Astrocyte (in vitro differentiated cells and primary cell): ENCODE data around the gene TRAP1. TPM values are rescaled to one million over a fixed set of nuclear protein-coding genes. Genes with fewer than 3 reads are reported as not detected.

ENCODE experiments used
- DNase-seq: peaks from one replicate; pipeline ENCODE4 v3.0.0-alpha.2; 2010; ENCODE audit warnings: low read depth
- FAIRE-seq: peaks from 2 replicates; lab custom pipeline; 2011; peaks lifted over from hg19 to GRCh38; lab: Jason Lieb, UNC
- H2AFZ ChIP-seq: 2 replicates; pipeline ENCODE4 v1.6.0; 2012; ENCODE audit warnings: low read depth, low read length, inconsistent platforms
- H3K27ac ChIP-seq: 2 replicates; pipeline ENCODE4 v1.5.1; 2011; ENCODE audit warnings: low read depth, low read length, inconsistent platforms
- H3K27me3 ChIP-seq: 2 replicates; pipeline ENCODE4 v1.6.0; 2011; ENCODE audit warnings: low read length, inconsistent platforms; ENCODE audit not compliant: insufficient read depth
- H3K36me3 ChIP-seq: 2 replicates; pipeline ENCODE4 v1.5.1; 2011; ENCODE audit warnings: low read length, inconsistent platforms; ENCODE audit not compliant: insufficient read depth
- H3K4me1 ChIP-seq: 2 replicates; pipeline ENCODE4 v1.5.1; 2011; ENCODE audit warnings: low read length, inconsistent platforms; ENCODE audit not compliant: insufficient read depth
- H3K4me2 ChIP-seq: 2 replicates; pipeline ENCODE4 v1.6.0; 2012; ENCODE audit warnings: low read length, inconsistent platforms
- H3K4me3 ChIP-seq: 2 replicates; pipeline ENCODE4 v1.5.1; 2011; ENCODE audit warnings: low read depth, mild to moderate bottlenecking, low read length, inconsistent platforms; ENCODE audit not compliant: insufficient read depth
- H3K79me2 ChIP-seq: 2 replicates; pipeline ENCODE4 v1.6.0; 2012; ENCODE audit warnings: mild to moderate bottlenecking, low read length, inconsistent platforms; ENCODE audit not compliant: insufficient read depth
- H3K9ac ChIP-seq: 2 replicates; pipeline ENCODE4 v1.6.0; 2012; ENCODE audit warnings: mild to moderate bottlenecking, low read length, inconsistent platforms
- H3K9me3 ChIP-seq: 2 replicates; pipeline ENCODE4 v1.5.1; 2012; ENCODE audit warnings: low read depth, mild to moderate bottlenecking, low read length, inconsistent platforms; ENCODE audit not compliant: insufficient read depth
- H4K20me1 ChIP-seq: 2 replicates; pipeline ENCODE4 v1.6.0; 2012; ENCODE audit warnings: low read length, inconsistent platforms; ENCODE audit not compliant: insufficient read depth
- H3K27ac Mint-ChIP-seq: one replicate; pipeline ENCODE4 v1.8.0; 2021; ENCODE audit warnings: mild to moderate bottlenecking, mixed read lengths; ENCODE audit not compliant: unreplicated experiment
- H3K27me3 Mint-ChIP-seq: one replicate; pipeline ENCODE4 v1.8.0; 2021; ENCODE audit warnings: low read depth, mixed read lengths; ENCODE audit not compliant: unreplicated experiment
- H3K36me3 Mint-ChIP-seq: one replicate; pipeline ENCODE4 v1.8.0; 2021; ENCODE audit warnings: low read depth, mixed read lengths; ENCODE audit not compliant: unreplicated experiment
- H3K4me1 Mint-ChIP-seq: one replicate; pipeline ENCODE4 v1.8.0; 2021; ENCODE audit warnings: low read depth, mixed read lengths; ENCODE audit not compliant: unreplicated experiment
- H3K4me3 Mint-ChIP-seq: one replicate; pipeline ENCODE4 v1.8.0; 2021; ENCODE audit warnings: mild to moderate bottlenecking, moderate library complexity, mixed read lengths; ENCODE audit not compliant: unreplicated experiment
- H3K9me3 Mint-ChIP-seq: one replicate; pipeline ENCODE4 v1.8.0; 2021; ENCODE audit warnings: mild to moderate bottlenecking, mixed read lengths; ENCODE audit not compliant: unreplicated experiment
- CTCF ChIP-seq: IDR thresholded peaks from 2 replicates; pipeline ENCODE4 v1.5.1; 2011; ENCODE audit warnings: low read depth, mild to moderate bottlenecking, inconsistent platforms, low read length, moderate library complexity; ENCODE audit not compliant: insufficient read depth
- EZH2 ChIP-seq: IDR thresholded peaks from 2 replicates; pipeline ENCODE4 v1.6.1; 2012; ENCODE audit warnings: mild to moderate bottlenecking, low read length, inconsistent platforms; ENCODE audit not compliant: insufficient read depth
- total RNA-seq: library from RNA; stranded (reverse); gene quantifications from 2 replicates; pipeline ENCODE4 v1.2.1, GENCODE V29; 2021

The TRAP1 gene
- total RNA-seq, 1 donor from 2014 or later = 63.3 TPM

- H3K4me1 ChIP-seq = no peaks in the 10 kb centered on the region
- Mint-ChIP-seq H3K4me1 (no peaks in the 10 kb centered on the region), H3K27ac (no peak overlapping the region), H3K4me3 (no peak overlapping the region), H3K27me3 (no peaks in the 10 kb centered on the region), H3K36me3 (peaks cover 35% of the 10 kb centered on the region), H3K9me3 (no peaks in the 10 kb centered on the region)
- H3K9ac ChIP-seq = no peak overlapping the region
- no peak overlapping the region for H3K4me2 ChIP-seq
- peaks cover 50% of the 10 kb centered on the region for H4K20me1 ChIP-seq
- H2AFZ ChIP-seq = no peak overlapping the region
- no peak overlapping the region for H3K4me3 ChIP-seq
- H3K27me3 ChIP-seq = no peaks in the 10 kb centered on the region
- H3K36me3 ChIP-seq = peaks cover 36% of the 10 kb centered on the region
- DNase-seq = no peak
- no peaks in the 10 kb centered on the region for H3K9me3 ChIP-seq
- no peak for FAIRE-seq
- peaks cover 4% of the 10 kb centered on the region for H3K79me2 ChIP-seq
- no peak overlapping the region for H3K27ac ChIP-seq
- TF ChIP-seq EZH2 = no peak
- no peak for TF ChIP-seq CTCF
These were observed 16.9 kb upstream of the TRAP1 start for GRCh38 chr16:3734084-3734757.

GRCh38 chr16:3732171-3732570 is 14.8 kb upstream of the TRAP1 start:
- no peak for DNase-seq
- H3K27me3 ChIP-seq = no peaks in the 10 kb centered on the region
- no peak overlapping the region for H3K27ac Mint-ChIP-seq
- no peaks in the 10 kb centered on the region for H3K9me3 ChIP-seq
- H3K4me1 Mint-ChIP-seq = no peaks in the 10 kb centered on the region
- no peak for FAIRE-seq
- no peak overlapping the region for H3K27ac ChIP-seq
- H3K4me3 Mint-ChIP-seq = no peak overlapping the region
- TF ChIP-seq EZH2 = no peak
- no peak for TF ChIP-seq CTCF
- H3K4me2 ChIP-seq = no peak overlapping the region
- H3K4me1 ChIP-seq = no peaks in the 10 kb centered on the region
- H3K9me3 Mint-ChIP-seq = no peaks in the 10 kb centered on the region
- peaks cover 31% of the 10 kb centered on the region for H3K36me3 Mint-ChIP-seq
- H4K20me1 ChIP-seq = peaks cover 52% of the 10 kb centered on the region
- no peak overlapping the region for H3K9ac ChIP-seq
- no peaks in the 10 kb centered on the region for H3K27me3 Mint-ChIP-seq
- H3K36me3 ChIP-seq = peaks cover 29% of the 10 kb centered on the region
- H2AFZ ChIP-seq = no peak overlapping the region
- no peak overlapping the region for H3K4me3 ChIP-seq
- H3K79me2 ChIP-seq = peaks cover 4% of the 10 kb centered on the region

- TF ChIP-seq EZH2 = no peak
- TF ChIP-seq CTCF = no peak
- H3K27me3 ChIP-seq = no peaks in the 10 kb centered on the region
- no peak overlapping the region for H3K4me2 ChIP-seq
- H4K20me1 ChIP-seq = peaks cover 47% of the 10 kb centered on the region
- FAIRE-seq (no peak), DNase-seq (no peak)
- no peak overlapping the region for H2AFZ ChIP-seq
- H3K36me3 ChIP-seq = peaks cover 25% of the 10 kb centered on the region
- Mint-ChIP-seq H3K9me3 (no peaks in the 10 kb centered on the region), H3K4me3 (no peak overlapping the region), H3K27ac (no peak overlapping the region), H3K4me1 (no peaks in the 10 kb centered on the region), H3K27me3 (no peaks in the 10 kb centered on the region), H3K36me3 (peaks cover 26% of the 10 kb centered on the region)
- peaks cover 4% of the 10 kb centered on the region for H3K79me2 ChIP-seq
- H3K4me3 ChIP-seq = no peak overlapping the region
- H3K9ac ChIP-seq = no peak overlapping the region
- H3K27ac ChIP-seq = no peak overlapping the region
- H3K4me1 ChIP-seq = no peaks in the 10 kb centered on the region
- H3K9me3 ChIP-seq = no peaks in the 10 kb centered on the region
These were observed 14.0 kb upstream of the TRAP1 start for GRCh38 chr16:3731126-3731935.
